Measurements from ENCODE around the gene TBL1X. TPM values are rescaled to one million over a fixed set of nuclear protein-coding genes. Genes with fewer than 3 reads are reported as not detected.
"Not testable (repeated sequence)": the region's sequence is repeated elsewhere in the genome, so short reads cannot be mapped to it uniquely, and the experiment has no call there.

Gene TBL1X
- 20.0 and 25.5 TPM in 2 replicates for total RNA-seq

GRCh38 chrX:9464435-9465371, at the start of gene TBL1X:
Gene TBL1X, plus strand, starts transcription at chrX:9465058. Its CDS starts 188,529 bp downstream, at chrX:9653587.
- Mint-ChIP-seq H3K36me3 (ENCODE audit: low read depth) (peaks cover 10% of the 10 kb centered on the region), H3K27me3 (peaks cover 5% of the 10 kb centered on the region)
- intact Hi-C loops (cut with micrococcal nuclease), result loop anchor here (1.0 to 10.0 kb wide), 4 partner anchors 8 to 633 kb away; no protein-coding TSS in a partner anchor

GRCh38 chrX:9416562-9417348, 48.1 kb upstream of the TBL1X start:
- no peak overlapping the region for H3K4me3 Mint-ChIP-seq
- no peak overlapping the region for H3K27ac Mint-ChIP-seq
- no peaks in the 10 kb centered on the region for H3K36me3 Mint-ChIP-seq (ENCODE audit: low read depth)
- H3K27me3 Mint-ChIP-seq, result no peaks in the 10 kb centered on the region
- no peak for DNase-seq
- H3K4me1 Mint-ChIP-seq, result no peaks in the 10 kb centered on the region
- intact Hi-C loops (cut with micrococcal nuclease), result no loop called here
- H3K9me3 Mint-ChIP-seq, result peaks cover under 1% of the 10 kb centered on the region

More at GRCh38 chrX:9464435-9465371, at the start of gene TBL1X:
- peaks cover 33% of the 10 kb centered on the region for H3K4me1 Mint-ChIP-seq
- peak within 1 kb of the TSS; percentile 84 for H3K27ac Mint-ChIP-seq
- H3K9me3 Mint-ChIP-seq, result no peaks in the 10 kb centered on the region
- H3K4me3 Mint-ChIP-seq, result peak within 1 kb of the TSS; percentile 73
- peak; percentile 87 for DNase-seq

- Mint-ChIP-seq H3K27me3 (no peaks in the 10 kb centered on the region), H3K4me3 (no peak overlapping the region)
- intact Hi-C loops (cut with micrococcal nuclease), result no loop called here
Observed at GRCh38 chrX:9418262-9418661, 46.6 kb upstream of the TBL1X start.

GRCh38 chrX:9420275-9421265, 44.3 kb upstream of the TBL1X start:
- no peaks in the 10 kb centered on the region for H3K9me3 Mint-ChIP-seq
- H3K27ac Mint-ChIP-seq, result no peak overlapping the region
- no peaks in the 10 kb centered on the region for H3K4me1 Mint-ChIP-seq
- no peak for DNase-seq
- intact Hi-C loops (cut with micrococcal nuclease), result no loop called here
- no peaks in the 10 kb centered on the region for H3K27me3 Mint-ChIP-seq
- H3K36me3 Mint-ChIP-seq (ENCODE audit: low read depth), result no peaks in the 10 kb centered on the region
- H3K4me3 Mint-ChIP-seq, result no peak overlapping the region

More at GRCh38 chrX:9418262-9418661, 46.6 kb upstream of the TBL1X start:
- Mint-ChIP-seq H3K27ac (no peak overlapping the region), H3K36me3 (ENCODE audit: low read depth) (no peaks in the 10 kb centered on the region), H3K4me1 (no peaks in the 10 kb centered on the region), H3K9me3 (no peaks in the 10 kb centered on the region)
- no peak for DNase-seq

- no peak overlapping the region for H3K27ac Mint-ChIP-seq
- H3K9me3 Mint-ChIP-seq, result no peaks in the 10 kb centered on the region
- intact Hi-C loops (cut with micrococcal nuclease), result no loop called here
- H3K4me1 Mint-ChIP-seq, result no peaks in the 10 kb centered on the region
- no peaks in the 10 kb centered on the region for H3K36me3 Mint-ChIP-seq (ENCODE audit: low read depth)
- no peaks in the 10 kb centered on the region for H3K27me3 Mint-ChIP-seq
- no peak overlapping the region for H3K4me3 Mint-ChIP-seq
- DNase-seq, result no peak
Observed at GRCh38 chrX:9429767-9430166, 35.1 kb upstream of the TBL1X start.

- DNase-seq, result no peak
- Mint-ChIP-seq H3K27me3 (no peaks in the 10 kb centered on the region), H3K9me3 (no peaks in the 10 kb centered on the region), H3K36me3 (ENCODE audit: low read depth) (no peaks in the 10 kb centered on the region), H3K27ac (no peak overlapping the region), H3K4me3 (no peak overlapping the region), H3K4me1 (no peaks in the 10 kb centered on the region)
- intact Hi-C loops (cut with micrococcal nuclease), result no loop called here
Observed at GRCh38 chrX:9430346-9430921, 34.4 kb upstream of the TBL1X start.

GRCh38 chrX:9431281-9431680, 33.6 kb upstream of the TBL1X start:
- Mint-ChIP-seq H3K4me1 (no peaks in the 10 kb centered on the region), H3K4me3 (no peak overlapping the region), H3K27ac (no peak overlapping the region), H3K36me3 (ENCODE audit: low read depth) (no peaks in the 10 kb centered on the region), H3K27me3 (no peaks in the 10 kb centered on the region), H3K9me3 (no peaks in the 10 kb centered on the region)
- intact Hi-C loops (cut with micrococcal nuclease), result no loop called here
- DNase-seq, result no peak

- Mint-ChIP-seq H3K4me3 (no peak overlapping the region), H3K27me3 (no peaks in the 10 kb centered on the region), H3K4me1 (no peaks in the 10 kb centered on the region), H3K36me3 (ENCODE audit: low read depth) (no peaks in the 10 kb centered on the region), H3K27ac (no peak overlapping the region), H3K9me3 (no peaks in the 10 kb centered on the region)
- DNase-seq, result no peak
- intact Hi-C loops (cut with micrococcal nuclease), result no loop called here
Observed at GRCh38 chrX:9433596-9433995, 31.3 kb upstream of the TBL1X start.

- Mint-ChIP-seq H3K27me3 (no peaks in the 10 kb centered on the region), H3K9me3 (no peaks in the 10 kb centered on the region), H3K4me3 (no peak overlapping the region), H3K36me3 (ENCODE audit: low read depth) (no peaks in the 10 kb centered on the region), H3K4me1 (no peaks in the 10 kb centered on the region), H3K27ac (no peak overlapping the region)
- DNase-seq, result no peak
- intact Hi-C loops (cut with micrococcal nuclease), result no loop called here
Observed at GRCh38 chrX:9434051-9434550, 30.8 kb upstream of the TBL1X start.

- H3K4me3 Mint-ChIP-seq; intact Hi-C loops (cut with micrococcal nuclease); DNase-seq; H3K9me3 Mint-ChIP-seq; H3K36me3 Mint-ChIP-seq (ENCODE audit: low read depth); H3K27ac Mint-ChIP-seq; H3K27me3 Mint-ChIP-seq; H3K4me1 Mint-ChIP-seq: not testable (repeated sequence)
Observed at GRCh38 chrX:9435086-9435485, 29.8 kb upstream of the TBL1X start.

GRCh38 chrX:9436812-9437211, 28.0 kb upstream of the TBL1X start:
- H3K27ac Mint-ChIP-seq, result no peak overlapping the region
- H3K9me3 Mint-ChIP-seq, result no peaks in the 10 kb centered on the region
- peaks cover 10% of the 10 kb centered on the region for H3K4me1 Mint-ChIP-seq
- intact Hi-C loops (cut with micrococcal nuclease), result no loop called here
- no peaks in the 10 kb centered on the region for H3K36me3 Mint-ChIP-seq (ENCODE audit: low read depth)
- H3K4me3 Mint-ChIP-seq, result no peak overlapping the region
- H3K27me3 Mint-ChIP-seq, result no peaks in the 10 kb centered on the region
- no peak for DNase-seq

- intact Hi-C loops (cut with micrococcal nuclease), result no loop called here
- Mint-ChIP-seq H3K27ac (no peak overlapping the region), H3K4me1 (peaks cover 10% of the 10 kb centered on the region), H3K4me3 (no peak overlapping the region), H3K36me3 (ENCODE audit: low read depth) (no peaks in the 10 kb centered on the region), H3K9me3 (no peaks in the 10 kb centered on the region), H3K27me3 (no peaks in the 10 kb centered on the region)
- DNase-seq, result no peak
Observed at GRCh38 chrX:9438933-9439494, 25.8 kb upstream of the TBL1X start.
